Measurements from ENCODE around the gene TMEM181.

- TF ChIP-seq CTCF (conservative IDR thresholded peaks at IDR 0.05 in 1 of 2, IDR thresholded peaks at IDR 0.05 in 1 of 2; ENCODE audit: low read depth in 1 of 2, low read length in 2 of 2) (no peak), EZH2 (IDR thresholded peaks at IDR 0.05; ENCODE audit: low read length, missing control alignments) (no peak)
Observed at GRCh38 chr6:158528826-158529225, 31.1 kb upstream of the TMEM181 start.

Data from fibroblast of lung (primary cell).